Ishikawa (cell line): ENCODE results near the gene EVA1A.

ENCODE experiments used
- CEBPB ChIP-seq: IDR thresholded peaks from 2 replicates; pipeline ENCODE4 v1.6.1; 2012
- CREB1 ChIP-seq: IDR thresholded peaks from 2 replicates; pipeline ENCODE4 v1.6.1; 2012; ENCODE audit warnings: low read depth
- EGR1 ChIP-seq: IDR thresholded peaks from 2 replicates; pipeline ENCODE4 v1.6.1; 2012
- EP300 ChIP-seq: IDR thresholded peaks from 2 replicates; pipeline ENCODE4 v1.6.1; 2012; ENCODE audit warnings: borderline replicate concordance
- FOXM1 ChIP-seq: IDR thresholded peaks from 2 replicates; pipeline ENCODE4 v1.6.1; 2012; ENCODE audit warnings: low read depth, borderline replicate concordance
- NFIC ChIP-seq: IDR thresholded peaks from 2 replicates; pipeline ENCODE4 v1.6.1; 2012
- RAD21 ChIP-seq: IDR thresholded peaks from 2 replicates; pipeline ENCODE4 v1.6.1; 2012; ENCODE audit warnings: low read depth
- REST ChIP-seq: IDR thresholded peaks from 2 replicates; pipeline ENCODE4 v1.6.1; 2012; ENCODE audit warnings: low read depth, mild to moderate bottlenecking
- TAF1 ChIP-seq: IDR thresholded peaks from 2 replicates; pipeline ENCODE4 v1.6.1; 2012; ENCODE audit warnings: low read depth, mild to moderate bottlenecking
- TCF12 ChIP-seq: IDR thresholded peaks from 2 replicates; pipeline ENCODE4 v1.6.1; 2012; ENCODE audit warnings: low read depth
- TEAD4 ChIP-seq: IDR thresholded peaks from 2 replicates; pipeline ENCODE4 v1.6.1; 2012
- YY1 ChIP-seq: IDR thresholded peaks from 2 replicates; pipeline ENCODE4 v1.6.1; 2012; ENCODE audit warnings: low read depth
- ZBTB7A ChIP-seq: IDR thresholded peaks from 2 replicates; pipeline ENCODE4 v1.6.1; 2012; ENCODE audit warnings: low read depth
- TF ChIP-seq, protein P1 (sequence below): IDR thresholded peaks from 2 replicates; pipeline ENCODE4 v1.6.1; 2012
- TF ChIP-seq, protein P2 (sequence below): IDR thresholded peaks from 2 replicates; pipeline ENCODE4 v1.6.1; 2012

The EVA1A gene

GRCh38 chr2:75476761-75477160 lies 84.0 kb downstream of the EVA1A start:
- no peak for TF ChIP-seq NFIC
- TF ChIP-seq CEBPB, result no peak
- TF ChIP-seq YY1, result no peak
- TF ChIP-seq CREB1, result no peak
- TF ChIP-seq FOXM1, result no peak
- TF ChIP-seq ZBTB7A, result no peak
- no peak for TF ChIP-seq RAD21
- TF ChIP-seq EP300, result no peak
- TF ChIP-seq EGR1, result no peak

DNA sequence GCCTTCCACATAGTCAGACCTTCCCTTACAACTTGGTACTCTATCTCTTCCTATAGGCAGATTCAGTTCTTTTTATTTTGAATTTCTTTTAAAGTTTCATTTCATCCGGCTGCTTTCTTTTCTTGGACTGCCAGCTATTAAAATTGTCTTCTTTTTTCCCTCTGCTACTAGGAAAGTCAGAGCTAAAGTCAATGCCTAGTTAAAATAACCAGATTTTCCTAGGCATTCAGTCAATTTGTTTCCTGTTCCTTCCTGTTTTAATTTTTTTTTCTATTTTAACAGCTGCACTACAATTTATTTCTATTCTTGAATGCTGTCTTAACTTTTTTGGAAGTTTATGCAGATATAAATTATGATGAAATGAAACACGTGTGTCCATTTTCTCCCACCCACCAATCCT lies 84.8 kb downstream of the EVA1A start:
- no peak for TF ChIP-seq YY1
- TF ChIP-seq NFIC, result no peak
- TF ChIP-seq CEBPB, result no peak

GRCh38 chr2:75475049-75475448 lies 85.7 kb downstream of the EVA1A start:
- no peak for TF ChIP-seq CREB1
- TF ChIP-seq YY1, result no peak
- TF ChIP-seq, protein P1, sequence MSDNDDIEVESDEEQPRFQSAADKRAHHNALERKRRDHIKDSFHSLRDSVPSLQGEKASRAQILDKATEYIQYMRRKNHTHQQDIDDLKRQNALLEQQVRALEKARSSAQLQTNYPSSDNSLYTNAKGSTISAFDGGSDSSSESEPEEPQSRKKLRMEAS, result no peak
- TF ChIP-seq CEBPB, result no peak
- TF ChIP-seq TAF1, result no peak
- no peak for TF ChIP-seq EGR1
- TF ChIP-seq ZBTB7A, result no peak
- TF ChIP-seq REST, result no peak

GRCh38 chr2:75474115-75474514 lies 86.6 kb downstream of the EVA1A start:
- TF ChIP-seq, protein P1, result no peak
- TF ChIP-seq TCF12 (no peak), EP300 (no peak), EGR1 (no peak), ZBTB7A (no peak), RAD21 (no peak), NFIC (no peak), TAF1 (no peak), YY1 (no peak), CREB1 (no peak), TEAD4 (no peak), FOXM1 (no peak), REST (no peak), CEBPB (no peak)
- TF ChIP-seq, protein P2, sequence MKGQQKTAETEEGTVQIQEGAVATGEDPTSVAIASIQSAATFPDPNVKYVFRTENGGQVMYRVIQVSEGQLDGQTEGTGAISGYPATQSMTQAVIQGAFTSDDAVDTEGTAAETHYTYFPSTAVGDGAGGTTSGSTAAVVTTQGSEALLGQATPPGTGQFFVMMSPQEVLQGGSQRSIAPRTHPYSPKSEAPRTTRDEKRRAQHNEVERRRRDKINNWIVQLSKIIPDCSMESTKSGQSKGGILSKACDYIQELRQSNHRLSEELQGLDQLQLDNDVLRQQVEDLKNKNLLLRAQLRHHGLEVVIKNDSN, result no peak

- TF ChIP-seq RAD21 (peak; percentile 59), CREB1 (no peak), TEAD4 (no peak)
These were observed 93.9 kb downstream of the EVA1A start for GRCh38 chr2:75466708-75467311.

GRCh38 chr2:75465317-75465984 lies 95.3 kb downstream of the EVA1A start:
- TF ChIP-seq RAD21 (peak; percentile 70), TEAD4 (no peak), CEBPB (no peak), NFIC (no peak)
- TF ChIP-seq, protein P1, result no peak
- TF ChIP-seq, protein P2, result peak; percentile 52
